Hepatocyte (in vitro differentiated cells): ENCODE measurements around the gene OR6B1. TPM values are rescaled to one million over a fixed set of nuclear protein-coding genes. Genes with fewer than 3 reads are reported as not detected.

Source experiments
- DNase-seq: peaks from one replicate; pipeline ENCODE4 v3.0.0-alpha.2; 2016; ENCODE audit warnings: low spot score
- H2AFZ ChIP-seq: fragments of 200-600 bp; sonication (generic); 2 replicates; pipeline ENCODE4 v1.6.0; 2016; ENCODE audit warnings: antibody characterized with exemption, mild to moderate bottlenecking
- H3K27ac ChIP-seq: fragments of 200-600 bp; sonication (generic); 2 replicates; pipeline ENCODE4 v1.5.1; 2016; ENCODE audit warnings: mild to moderate bottlenecking
- H3K27me3 ChIP-seq: fragments of 200-600 bp; sonication (generic); 2 replicates; pipeline ENCODE4 v1.6.1; 2016
- H3K36me3 ChIP-seq: fragments of 200-600 bp; sonication (generic); replicated peaks from 2 replicates; pipeline ENCODE4 v1.5.1; 2016; ENCODE audit warnings: low read depth; ENCODE audit not compliant: insufficient read depth
- H3K4me1 ChIP-seq: fragments of 200-600 bp; sonication (generic); 2 replicates; pipeline ENCODE4 v1.5.1; 2016; ENCODE audit warnings: mild to moderate bottlenecking, moderate library complexity; ENCODE audit not compliant: insufficient read depth
- H3K4me2 ChIP-seq: fragments of 200-600 bp; sonication (generic); 2 replicates; pipeline ENCODE4 v1.6.0; 2016
- H3K4me3 ChIP-seq: fragments of 200-600 bp; sonication (generic); 2 replicates; pipeline ENCODE4 v1.5.1; 2016; ENCODE audit warnings: mild to moderate bottlenecking
- H3K79me2 ChIP-seq: fragments of 200-600 bp; sonication (generic); 2 replicates; pipeline ENCODE4 v1.6.0; 2017; ENCODE audit warnings: mild to moderate bottlenecking
- H3K9me2 ChIP-seq: fragments of 200-600 bp; sonication (generic); replicated peaks from 2 replicates; pipeline ENCODE4 v1.6.0; 2017; ENCODE audit warnings: mild to moderate bottlenecking; ENCODE audit not compliant: insufficient read depth
- H3K9me3 ChIP-seq: fragments of 200-600 bp; sonication (generic); 2 replicates; pipeline ENCODE4 v1.5.1; 2016; ENCODE audit warnings: low read depth, mild to moderate bottlenecking
- H4K20me1 ChIP-seq: fragments of 200-600 bp; sonication (generic); 2 replicates; pipeline ENCODE4 v1.6.0; 2016; ENCODE audit warnings: mild to moderate bottlenecking; ENCODE audit not compliant: insufficient read depth, poor library complexity, severe bottlenecking
- CTCF ChIP-seq: fragments of 200-600 bp; sonication (generic); IDR thresholded peaks from 2 replicates; pipeline ENCODE4 v1.5.1; 2016; ENCODE audit warnings: antibody characterized with exemption, mild to moderate bottlenecking; ENCODE audit not compliant: poor library complexity
- EZH2 ChIP-seq: fragments of 200-600 bp; sonication (generic); IDR thresholded peaks from 2 replicates; pipeline ENCODE4 v1.6.1; 2016; ENCODE audit warnings: antibody characterized with exemption, mild to moderate bottlenecking, borderline replicate concordance
- EZH2phosphoT487 ChIP-seq: fragments of 200-600 bp; sonication (generic); IDR thresholded peaks from one replicate; pipeline ENCODE4 v1.6.1; 2018; ENCODE audit warnings: antibody characterized with exemption, mild to moderate bottlenecking, low read depth, moderate library complexity; ENCODE audit not compliant: unreplicated experiment, severe bottlenecking
- WGBS: methylation state at CpG from one replicate; pipeline ENCODE4 v1.1.6; 2016; ENCODE audit warnings: low lambda C conversion rate; ENCODE audit errors: missing lambda C conversion rate; 5-methylcytosine and 5-hydroxymethylcytosine counted together
- polyA plus RNA-seq: library from polyadenylated mRNA; unstranded; fragments of >200 nt; fragmentation: Nextera tagmentation; extraction: Ambion mirVana; gene quantifications from 2 replicates; pipeline ENCODE4 v1.2.1, GENCODE V29; 2016
- total RNA-seq: library from RNA; depleted of rRNA; stranded (reverse); fragments of >200 nt; gene quantifications from 2 replicates; pipeline ENCODE4 v1.2.3, GENCODE V29; 2014

The OR6B1 gene
- total and polyA plus RNA-seq, 2 experiments from 2014 or later = 0.28 TPM; not detected in 1

DNA sequence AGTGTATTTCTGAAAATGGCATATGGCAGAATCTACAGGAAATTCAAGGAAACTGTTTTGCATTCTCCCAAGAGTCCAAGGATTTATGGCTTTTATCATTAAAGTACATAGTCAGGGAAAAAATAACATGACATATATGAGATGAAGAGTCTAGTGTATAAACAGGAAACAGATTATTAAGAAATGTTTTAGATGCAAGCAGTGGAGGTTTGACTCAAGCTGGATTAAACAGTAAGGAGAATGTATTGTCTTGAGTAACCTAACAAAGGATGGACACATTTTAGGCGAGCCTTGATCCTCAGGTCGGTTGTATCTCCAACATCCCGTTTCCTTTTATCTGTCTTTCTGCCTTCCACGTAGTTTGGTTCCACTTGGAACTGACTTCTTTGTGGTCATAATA lies 17.9 kb downstream of the OR6B1 start:
- H3K27me3 ChIP-seq = no peaks in the 10 kb centered on the region
- no peaks in the 10 kb centered on the region for H3K36me3 ChIP-seq
- WGBS = 91% methylated on average over 4 of the region's 4 CpGs
- H4K20me1 ChIP-seq = no peaks in the 10 kb centered on the region
- H3K4me2 ChIP-seq = no peak overlapping the region
- no peaks in the 10 kb centered on the region for H3K79me2 ChIP-seq
- peak overlapping the region; percentile 4 for H3K4me3 ChIP-seq
- no peak for TF ChIP-seq EZH2
- TF ChIP-seq EZH2phosphoT487 = no peak
- no peak for TF ChIP-seq CTCF
- H3K9me2 ChIP-seq = no peaks in the 10 kb centered on the region
- no peak overlapping the region for H2AFZ ChIP-seq
- H3K27ac ChIP-seq = no peak overlapping the region
- DNase-seq = no peak
- peaks cover 12% of the 10 kb centered on the region for H3K4me1 ChIP-seq
- no peaks in the 10 kb centered on the region for H3K9me3 ChIP-seq

DNA sequence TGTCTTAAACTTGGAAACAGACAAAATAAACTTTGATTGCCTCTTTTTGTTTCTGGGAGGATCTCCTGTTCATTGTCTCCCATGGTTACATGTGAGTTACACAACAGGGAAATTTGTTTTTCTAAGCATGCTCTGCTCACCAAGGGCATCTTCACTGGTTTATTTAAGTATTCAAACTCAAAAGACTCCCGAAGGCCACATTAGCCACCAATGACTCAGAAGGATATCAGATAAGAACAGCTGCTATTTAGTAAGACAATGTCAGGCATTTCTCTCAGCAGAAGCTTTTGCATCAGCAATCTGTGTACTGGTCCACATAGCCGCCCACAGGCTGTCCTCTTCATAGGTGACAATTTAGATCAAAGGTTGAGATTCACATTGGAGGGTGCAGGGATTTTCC lies 19.3 kb downstream of the OR6B1 start:
- Histone ChIP-seq H2AFZ (no peak overlapping the region), H3K36me3 (no peaks in the 10 kb centered on the region), H3K79me2 (no peaks in the 10 kb centered on the region), H3K27me3 (no peaks in the 10 kb centered on the region), H3K9me2 (no peaks in the 10 kb centered on the region), H3K9me3 (no peaks in the 10 kb centered on the region), H3K4me1 (peaks cover 12% of the 10 kb centered on the region), H3K4me2 (no peak overlapping the region), H3K4me3 (no peak overlapping the region), H4K20me1 (no peaks in the 10 kb centered on the region), H3K27ac (peak overlapping the region; percentile 64)
- 11% methylated on average over 2 of the region's 2 CpGs for WGBS
- DNase-seq = peak; percentile 62
- TF ChIP-seq EZH2 (no peak), CTCF (no peak), EZH2phosphoT487 (no peak)

- no peaks in the 10 kb centered on the region for H3K9me2 ChIP-seq
- no peaks in the 10 kb centered on the region for H3K36me3 ChIP-seq
Observed at GRCh38 chr7:144020340-144020739, 20.2 kb downstream of the OR6B1 start.

More at GRCh38 chr7:144020340-144020739, 20.2 kb downstream of the OR6B1 start:
- Histone ChIP-seq H3K4me1 (peaks cover 12% of the 10 kb centered on the region), H3K27me3 (no peaks in the 10 kb centered on the region), H3K79me2 (no peaks in the 10 kb centered on the region), H3K9me3 (no peaks in the 10 kb centered on the region), H2AFZ (no peak overlapping the region), H3K4me3 (no peak overlapping the region), H3K27ac (peak overlapping the region; percentile 1), H3K4me2 (no peak overlapping the region), H4K20me1 (no peaks in the 10 kb centered on the region)
- TF ChIP-seq CTCF = no peak
- no peak for TF ChIP-seq EZH2phosphoT487
- TF ChIP-seq EZH2 = no peak
- DNase-seq = no peak
- 77% methylated on average over 3 of the region's 3 CpGs for WGBS
